HEK293 (cell line): ENCODE results near the gene KRT82.

ENCODE experiments used
- CTCF ChIA-PET: fragments of 350-600 bp; formaldehyde crosslinking; extraction: SDS; loops from one replicate; lab custom pipeline; 2021; ENCODE audit warnings: antibody characterized with exemption; lab: Yijun Ruan, JAX
- POLR2A ChIA-PET: fragments of 300-600 bp; formaldehyde crosslinking; extraction: SDS; loops from one replicate; lab custom pipeline; 2020; ENCODE audit warnings: antibody characterized with exemption, inconsistent platforms; lab: Yijun Ruan, JAX
- H3K27ac ChIP-seq: fragments of 200-500 bp; sonication (Bioruptor generic); 2 replicates; pipeline ENCODE4 v1.5.1; 2014; ENCODE audit warnings: low read depth, low read length, control low read depth, inconsistent platforms; ENCODE audit errors: extremely low read depth
- H3K36me3 ChIP-seq, 2 experiments: fragments of 200-500 bp in 1 of 2; sonication (Bioruptor generic) in 1 of 2; 1 replicate in 1 of 2; 2 replicates in 1 of 2; pipeline ENCODE4 v1.5.1; 2014 to 2017; ENCODE audit warnings: inconsistent platforms in 2 of 2, low read length in 2 of 2; ENCODE audit not compliant: control insufficient read depth in 2 of 2, insufficient read depth in 1 of 2
- H3K4me1 ChIP-seq: fragments of 200-500 bp; sonication (Bioruptor generic); 2 replicates; pipeline ENCODE4 v1.5.1; 2014; ENCODE audit warnings: mild to moderate bottlenecking, low read length, inconsistent platforms; ENCODE audit not compliant: control insufficient read depth, insufficient read depth
- H3K4me3 ChIP-seq: 2 replicates; pipeline ENCODE4 v1.5.1; 2011; ENCODE audit warnings: low read depth, mild to moderate bottlenecking, control low read depth, low read length, moderate library complexity
- H3K9me3 ChIP-seq: fragments of 200-500 bp; sonication (Bioruptor generic); 2 replicates; pipeline ENCODE4 v1.5.1; 2014; ENCODE audit warnings: low read depth, low read length, inconsistent platforms; ENCODE audit not compliant: control insufficient read depth, insufficient read depth
- ELK4 ChIP-seq: IDR thresholded peaks from 2 replicates; pipeline ENCODE4 v1.6.1; 2011; ENCODE audit warnings: mild to moderate bottlenecking, low read depth, low read length, borderline replicate concordance
- KLF9 ChIP-seq: fragments of 450-650 bp; formaldehyde crosslinking; IDR thresholded peaks from 2 replicates; pipeline ENCODE4 v1.5.1; 2016; ENCODE audit warnings: missing biosample characterization, missing genetic modification characterization, low read depth
- MYNN ChIP-seq: fragments of 450-650 bp; formaldehyde crosslinking; IDR thresholded peaks from 2 replicates; pipeline ENCODE4 v1.5.1; 2016; ENCODE audit warnings: missing biosample characterization, missing genetic modification characterization, borderline replicate concordance
- OSR2 ChIP-seq: fragments of 450-650 bp; formaldehyde crosslinking; IDR thresholded peaks from 2 replicates; pipeline ENCODE4 v1.5.1; 2016; ENCODE audit warnings: missing biosample characterization, missing genetic modification characterization
- ZBTB1 ChIP-seq: fragments of 450-650 bp; formaldehyde crosslinking; IDR thresholded peaks from 2 replicates; pipeline ENCODE4 v1.5.1; 2016; ENCODE audit warnings: missing biosample characterization, missing genetic modification characterization
- ZBTB20 ChIP-seq: fragments of 450-650 bp; formaldehyde crosslinking; IDR thresholded peaks from 2 replicates; pipeline ENCODE4 v1.5.1; 2016; ENCODE audit warnings: missing biosample characterization, missing genetic modification characterization
- ZFHX2 ChIP-seq: fragments of 450-650 bp; formaldehyde crosslinking; conservative IDR thresholded peaks from 2 replicates; pipeline ENCODE4 v1.5.1; 2016; ENCODE audit warnings: missing biosample characterization, missing genetic modification characterization
- ZNF121 ChIP-seq: fragments of 450-650 bp; formaldehyde crosslinking; IDR thresholded peaks from 2 replicates; pipeline ENCODE4 v1.5.1; 2016; ENCODE audit warnings: missing biosample characterization, missing genetic modification characterization
- ZNF140 ChIP-seq: fragments of 450-650 bp; formaldehyde crosslinking; IDR thresholded peaks from 2 replicates; pipeline ENCODE4 v1.5.1; 2016; ENCODE audit warnings: missing biosample characterization, missing genetic modification characterization
- ZNF148 ChIP-seq: fragments of 450-650 bp; formaldehyde crosslinking; IDR thresholded peaks from 2 replicates; pipeline ENCODE4 v1.5.0; 2017; ENCODE audit warnings: missing biosample characterization, missing genetic modification characterization, borderline replicate concordance
- ZNF157 ChIP-seq: fragments of 450-650 bp; formaldehyde crosslinking; IDR thresholded peaks from 2 replicates; pipeline ENCODE4 v1.5.1; 2016; ENCODE audit warnings: missing biosample characterization, missing genetic modification characterization
- ZNF214 ChIP-seq: fragments of 450-650 bp; formaldehyde crosslinking; IDR thresholded peaks from 2 replicates; pipeline ENCODE4 v1.5.1; 2017; ENCODE audit warnings: missing biosample characterization, mild to moderate bottlenecking, missing genetic modification characterization, borderline replicate concordance
- ZNF23 ChIP-seq: fragments of 450-650 bp; formaldehyde crosslinking; IDR thresholded peaks from 2 replicates; pipeline ENCODE4 v1.5.1; 2016; ENCODE audit warnings: missing biosample characterization, missing genetic modification characterization, borderline replicate concordance
- ZNF239 ChIP-seq: fragments of 450-650 bp; formaldehyde crosslinking; IDR thresholded peaks from 2 replicates; pipeline ENCODE4 v1.5.1; 2016; ENCODE audit warnings: missing biosample characterization, missing genetic modification characterization
- ZNF354C ChIP-seq: fragments of 450-650 bp; formaldehyde crosslinking; IDR thresholded peaks from 2 replicates; pipeline ENCODE4 v1.5.1; 2016; ENCODE audit warnings: missing biosample characterization, missing genetic modification characterization, low read depth, borderline replicate concordance
- ZNF362 ChIP-seq: fragments of 450-650 bp; formaldehyde crosslinking; IDR thresholded peaks from 2 replicates; pipeline ENCODE4 v1.5.1; 2016; ENCODE audit warnings: missing biosample characterization, missing genetic modification characterization
- ZNF518A ChIP-seq: fragments of 450-650 bp; formaldehyde crosslinking; conservative IDR thresholded peaks from 2 replicates; pipeline ENCODE4 v1.5.1; 2016; ENCODE audit warnings: low read depth, missing biosample characterization, missing genetic modification characterization
- ZNF558 ChIP-seq: fragments of 450-650 bp; formaldehyde crosslinking; IDR thresholded peaks from 2 replicates; pipeline ENCODE4 v1.5.1; 2016; ENCODE audit warnings: missing biosample characterization, missing genetic modification characterization
- ZNF658 ChIP-seq: fragments of 450-650 bp; formaldehyde crosslinking; IDR thresholded peaks from 2 replicates; pipeline ENCODE4; 2016; ENCODE audit warnings: missing biosample characterization, missing genetic modification characterization
- ZNF837 ChIP-seq: fragments of 450-650 bp; formaldehyde crosslinking; IDR thresholded peaks from 2 replicates; pipeline ENCODE4 v1.5.1; 2016; ENCODE audit warnings: missing biosample characterization, missing genetic modification characterization
- TF ChIP-seq, protein P1 (sequence below): fragments of 450-650 bp; formaldehyde crosslinking; IDR thresholded peaks from 2 replicates; pipeline ENCODE4 v1.5.1; 2016; ENCODE audit warnings: missing biosample characterization, missing genetic modification characterization

KRT82 gene

GRCh38 chr12:52418576-52419110 is 12.5 kb upstream of the KRT82 start (continued):
- TF ChIP-seq ZFHX2 (tag by site-specific recombination) = no peak

- Histone ChIP-seq H3K9me3 (no peaks in the 10 kb centered on the region), H3K27ac (no peak overlapping the region), H3K36me3 (no peaks in the 10 kb centered on the region), H3K4me1 (no peaks in the 10 kb centered on the region), H3K4me3 (no peak overlapping the region)
- TF ChIP-seq ZNF23 (tag by site-specific recombination) (no peak), ZNF837 (tag by site-specific recombination) (no peak), KLF9 (no peak), ZNF239 (tag by site-specific recombination) (no peak), ZBTB1 (tag by site-specific recombination) (no peak), MYNN (tag by site-specific recombination) (no peak), ZNF362 (tag by site-specific recombination) (no peak), ZNF121 (tag by site-specific recombination) (no peak), ZBTB20 (no peak), ZNF157 (tag by site-specific recombination) (no peak), OSR2 (tag by site-specific recombination) (no peak), ELK4 (no peak), ZNF558 (tag by site-specific recombination) (no peak)
- TF ChIP-seq, protein P1, sequence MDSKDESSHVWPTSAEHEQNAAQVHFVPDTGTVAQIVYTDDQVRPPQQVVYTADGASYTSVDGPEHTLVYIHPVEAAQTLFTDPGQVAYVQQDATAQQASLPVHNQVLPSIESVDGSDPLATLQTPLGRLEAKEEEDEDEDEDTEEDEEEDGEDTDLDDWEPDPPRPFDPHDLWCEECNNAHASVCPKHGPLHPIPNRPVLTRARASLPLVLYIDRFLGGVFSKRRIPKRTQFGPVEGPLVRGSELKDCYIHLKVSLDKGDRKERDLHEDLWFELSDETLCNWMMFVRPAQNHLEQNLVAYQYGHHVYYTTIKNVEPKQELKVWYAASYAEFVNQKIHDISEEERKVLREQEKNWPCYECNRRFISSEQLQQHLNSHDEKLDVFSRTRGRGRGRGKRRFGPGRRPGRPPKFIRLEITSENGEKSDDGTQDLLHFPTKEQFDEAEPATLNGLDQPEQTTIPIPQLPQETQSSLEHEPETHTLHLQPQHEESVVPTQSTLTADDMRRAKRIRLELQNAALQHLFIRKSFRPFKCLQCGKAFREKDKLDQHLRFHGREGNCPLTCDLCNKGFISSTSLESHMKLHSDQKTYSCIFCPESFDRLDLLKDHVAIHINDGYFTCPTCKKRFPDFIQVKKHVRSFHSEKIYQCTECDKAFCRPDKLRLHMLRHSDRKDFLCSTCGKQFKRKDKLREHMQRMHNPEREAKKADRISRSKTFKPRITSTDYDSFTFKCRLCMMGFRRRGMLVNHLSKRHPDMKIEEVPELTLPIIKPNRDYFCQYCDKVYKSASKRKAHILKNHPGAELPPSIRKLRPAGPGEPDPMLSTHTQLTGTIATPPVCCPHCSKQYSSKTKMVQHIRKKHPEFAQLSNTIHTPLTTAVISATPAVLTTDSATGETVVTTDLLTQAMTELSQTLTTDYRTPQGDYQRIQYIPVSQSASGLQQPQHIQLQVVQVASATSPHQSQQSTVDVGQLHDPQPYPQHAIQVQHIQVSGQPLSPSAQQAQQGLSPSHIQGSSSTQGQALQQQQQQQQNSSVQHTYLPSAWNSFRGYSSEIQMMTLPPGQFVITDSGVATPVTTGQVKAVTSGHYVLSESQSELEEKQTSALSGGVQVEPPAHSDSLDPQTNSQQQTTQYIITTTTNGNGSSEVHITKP (tag by site-specific recombination) = no peak
- ChIA-PET CTCF (no interaction called here), POLR2A (no interaction called here)
Observed at GRCh38 chr12:52417740-52418139, 11.6 kb upstream of the KRT82 start.

DNA sequence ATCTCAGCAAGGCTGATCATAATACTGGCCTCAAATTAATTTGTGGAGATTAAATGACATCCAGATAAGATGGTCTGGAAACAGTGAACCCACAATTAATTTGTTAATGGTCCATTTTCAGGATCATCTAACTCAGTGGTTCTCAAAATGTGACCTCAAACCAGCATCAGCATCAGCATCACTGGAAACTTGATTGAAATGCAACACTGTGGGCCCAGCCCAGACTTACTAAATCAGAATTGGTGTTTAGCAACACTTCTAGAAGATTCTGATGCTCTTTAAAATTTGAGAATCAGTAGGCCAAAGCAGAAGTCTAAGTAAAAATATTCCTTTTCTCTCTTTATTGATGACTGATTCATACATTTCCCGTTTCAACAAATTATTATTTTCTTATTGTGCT is 10.7 kb upstream of the KRT82 start:
- POLR2A ChIA-PET = no interaction called here
- H3K4me1 ChIP-seq = no peaks in the 10 kb centered on the region
- H3K4me3 ChIP-seq = no peak overlapping the region
- CTCF ChIA-PET = interaction anchor here (0.7 to 1.6 kb wide), 2 partner anchors 10 to 290 kb away, joined by 3 to 4 read pairs; no protein-coding TSS in a partner anchor
- H3K9me3 ChIP-seq = no peaks in the 10 kb centered on the region
- H3K27ac ChIP-seq = no peak overlapping the region
- no peaks in the 10 kb centered on the region for H3K36me3 ChIP-seq
- TF ChIP-seq ZNF658 = no peak
- no peak for TF ChIP-seq ZNF518A (tag by site-specific recombination)
- no peak for TF ChIP-seq ZNF148
- TF ChIP-seq ZNF214 (tag by site-specific recombination) = no peak
- no peak for TF ChIP-seq ZNF354C (tag by site-specific recombination)
- TF ChIP-seq ZNF140 = no peak
